Measurements from ENCODE around the gene HELQ.

DNA sequence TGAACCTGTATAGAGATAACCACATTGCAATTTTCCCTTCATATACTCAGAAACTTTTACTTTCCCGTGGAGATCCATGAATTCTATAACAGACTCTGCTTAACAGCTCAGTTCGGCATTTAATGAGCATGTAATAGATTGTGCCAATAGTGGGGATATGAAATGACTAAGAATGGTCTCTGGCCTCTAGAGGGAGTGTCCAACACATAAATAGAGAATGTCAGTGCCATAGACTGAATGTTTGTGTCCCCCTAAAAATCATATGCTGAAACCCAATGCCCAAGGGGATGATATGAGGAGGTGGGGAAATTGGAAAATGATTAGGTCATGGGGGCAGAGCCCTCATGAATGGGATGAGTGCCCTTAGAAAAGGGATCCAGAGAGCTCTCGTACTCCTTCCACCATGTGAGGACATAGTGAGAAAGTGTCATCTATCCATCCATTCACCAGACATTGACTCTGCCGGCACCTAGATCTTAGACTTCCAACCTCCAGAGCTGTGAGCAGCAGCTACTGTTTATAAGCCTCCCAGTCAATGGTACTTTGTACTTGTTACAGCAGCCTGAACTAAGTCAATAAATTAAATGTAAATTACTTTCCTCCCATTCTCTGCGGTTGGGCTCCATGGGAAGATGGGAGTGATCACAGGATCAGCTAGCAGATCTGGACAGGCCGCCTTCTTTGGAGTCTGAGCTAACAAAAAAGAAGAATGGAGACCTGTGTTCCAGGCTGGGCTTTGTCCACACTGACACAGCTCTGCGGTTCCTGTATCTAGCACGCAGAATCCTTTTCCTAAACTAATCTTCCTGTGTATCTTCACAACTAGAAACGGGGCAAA is 92.9 kb downstream of the HELQ start:
- TF ChIP-seq POLR2A (IDR thresholded peaks at IDR 0.05; ENCODE audit: low read depth, low read length) (no peak), POLR2AphosphoS5 (IDR thresholded peaks at IDR 0.05; ENCODE audit: low read depth, low read length) (no peak), TAF1 (IDR thresholded peaks at IDR 0.05; ENCODE audit: borderline replicate concordance, low read depth, low read length) (no peak)
